Mesodermal cell (in vitro differentiated cells): ENCODE data around the gene OSBPL2.

Experiments
- H3K27ac ChIP-seq: 2 replicates; pipeline ENCODE4 v1.7.0; 2013; ENCODE audit warnings: mild to moderate bottlenecking, low read depth, low read length, moderate library complexity; ENCODE audit not compliant: severe bottlenecking
- H3K36me3 ChIP-seq: 2 replicates; pipeline ENCODE4 v1.7.1; 2013; ENCODE audit warnings: mild to moderate bottlenecking, low read length, moderate library complexity; ENCODE audit not compliant: control insufficient read depth, insufficient read depth
- H3K4me1 ChIP-seq: one replicate; pipeline ENCODE4 v1.7.1; 2013; ENCODE audit warnings: mild to moderate bottlenecking, low read length; ENCODE audit not compliant: insufficient read depth, control insufficient read depth, poor library complexity, severe bottlenecking
- H3K4me3 ChIP-seq: 2 replicates; pipeline ENCODE4 v1.7.0; 2013; ENCODE audit warnings: low read length, control low read depth, mild to moderate bottlenecking; ENCODE audit not compliant: insufficient read depth, poor library complexity, severe bottlenecking; ENCODE audit errors: extremely low read depth
- H3K9me3 ChIP-seq: 2 replicates; pipeline ENCODE4 v1.7.1; 2013; ENCODE audit warnings: mild to moderate bottlenecking, low read length, moderate library complexity; ENCODE audit not compliant: control insufficient read depth
- WGBS, 2 experiments: methylation state at CpG; one replicate each; pipeline ENCODE4 v1.1.5; 2013; ENCODE audit warnings: missing lambda C conversion rate in 2 of 2; ENCODE audit not compliant: insufficient coverage in 2 of 2; 5-methylcytosine and 5-hydroxymethylcytosine counted together

OSBPL2 gene

GRCh38 chr20:62223571-62223970 is 14.8 kb upstream of the OSBPL2 start:
- H3K4me3 ChIP-seq = no peak overlapping the region
- H3K27ac ChIP-seq = no peak overlapping the region
- WGBS, 2 experiments = 87 to 91% methylated on average over 9 of the region's 9 CpGs
- peaks cover 9% of the 10 kb centered on the region for H3K4me1 ChIP-seq
- no peaks in the 10 kb centered on the region for H3K9me3 ChIP-seq
- H3K36me3 ChIP-seq = no peaks in the 10 kb centered on the region

DNA sequence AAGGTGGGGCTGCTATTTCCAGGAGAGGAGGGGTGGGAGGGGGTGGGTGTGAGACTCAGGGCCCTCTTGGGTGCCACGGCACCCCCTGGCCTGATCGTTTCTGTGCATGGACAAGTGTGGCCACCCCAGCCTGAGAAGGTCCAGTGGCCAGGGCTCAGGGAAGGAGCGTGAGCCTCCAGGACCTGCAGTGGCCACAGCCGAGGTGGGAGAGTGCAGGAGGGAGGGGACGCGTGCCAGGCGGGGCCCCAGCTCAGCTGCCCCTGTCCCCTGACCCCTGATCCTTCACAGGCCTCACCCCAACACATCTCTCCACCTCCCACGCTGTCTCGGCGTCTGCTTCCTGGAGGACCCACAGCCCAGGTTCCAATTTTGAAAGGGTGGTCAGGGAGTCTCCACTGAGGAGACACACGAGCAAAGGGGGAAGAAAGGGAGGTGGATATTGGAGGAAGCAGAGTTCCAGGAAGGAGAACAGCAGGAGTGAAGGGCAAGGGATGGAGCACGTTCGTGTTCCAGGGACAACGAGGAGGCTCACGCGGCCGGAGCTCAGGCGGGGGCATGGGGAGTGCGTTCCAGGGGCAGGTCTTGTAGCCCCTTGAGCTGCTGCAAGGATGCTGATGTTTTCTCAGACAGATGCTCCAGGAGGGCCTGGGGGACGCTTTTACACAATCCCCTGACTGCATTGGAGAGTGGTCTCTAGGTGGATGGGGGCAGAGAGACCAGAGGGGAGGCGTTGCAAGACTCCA is 14.0 kb upstream of the OSBPL2 start:
- 65 to 67% methylated on average over 10 to 15 of the region's 21 CpGs for WGBS, 2 experiments
- Histone ChIP-seq H3K4me3 (no peak overlapping the region), H3K4me1 (peaks cover 5% of the 10 kb centered on the region), H3K27ac (no peak overlapping the region), H3K9me3 (no peaks in the 10 kb centered on the region), H3K36me3 (no peaks in the 10 kb centered on the region)

- Histone ChIP-seq H3K36me3 (no peaks in the 10 kb centered on the region), H3K4me1 (peaks cover 3% of the 10 kb centered on the region), H3K27ac (no peak overlapping the region), H3K4me3 (no peak overlapping the region), H3K9me3 (peaks cover 4% of the 10 kb centered on the region)
- 87 to 91% methylated on average over 8 to 12 of the region's 13 CpGs for WGBS, 2 experiments
These were observed 13.3 kb upstream of the OSBPL2 start for GRCh38 chr20:62225026-62225425.

- Histone ChIP-seq H3K4me3 (no peak overlapping the region), H3K4me1 (peaks cover 3% of the 10 kb centered on the region), H3K27ac (no peak overlapping the region), H3K36me3 (no peaks in the 10 kb centered on the region), H3K9me3 (peaks cover 4% of the 10 kb centered on the region)
- WGBS, 2 experiments = 79 to 85% methylated on average over 15 of the region's 17 CpGs
These were observed 12.3 kb upstream of the OSBPL2 start for GRCh38 chr20:62225820-62226635.

DNA sequence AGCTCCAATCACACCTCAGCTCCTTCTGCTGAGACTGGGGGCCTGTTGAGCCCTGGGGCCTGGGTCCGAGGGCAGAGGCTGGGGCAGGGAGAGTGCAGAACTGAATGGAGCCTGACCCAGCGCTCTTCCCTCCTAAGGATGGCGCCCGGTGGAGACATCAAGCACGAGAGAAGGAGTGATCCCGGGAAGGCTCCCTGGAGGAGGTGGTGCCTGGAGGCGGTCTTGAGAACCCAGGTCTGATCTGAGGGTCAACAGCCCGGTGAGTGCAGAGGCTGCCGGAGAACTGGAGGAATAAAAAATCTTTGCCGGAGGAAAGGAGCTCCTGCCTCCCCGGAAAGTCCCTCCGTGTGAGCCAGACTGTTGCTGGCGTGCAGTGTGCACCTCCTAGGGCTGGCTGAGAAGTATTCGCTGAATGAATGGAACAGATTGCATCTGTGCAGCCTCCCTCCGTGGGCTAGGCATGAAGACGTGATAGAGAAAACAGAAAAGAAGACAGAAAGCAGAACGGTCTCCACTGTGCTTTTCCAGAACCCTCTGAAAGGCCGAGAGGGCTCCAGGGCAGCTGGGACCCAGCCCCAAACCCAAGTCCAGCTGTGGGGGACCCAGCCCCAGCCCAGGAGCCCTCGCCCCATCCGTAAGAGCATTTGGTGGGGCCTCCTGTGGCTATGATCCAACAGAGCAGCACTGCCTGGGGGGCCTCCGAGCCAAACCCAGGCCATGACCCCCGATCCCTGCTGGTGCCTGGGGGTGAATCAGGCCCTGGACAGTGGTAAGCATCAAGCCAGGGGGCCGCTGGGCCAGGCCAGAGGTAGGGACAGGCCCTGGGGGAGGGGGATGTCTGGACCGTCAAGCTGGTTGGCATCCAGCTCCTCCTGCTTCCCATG is 11.4 kb upstream of the OSBPL2 start:
- H3K27ac ChIP-seq = no peak overlapping the region
- H3K36me3 ChIP-seq = no peaks in the 10 kb centered on the region
- peaks cover 4% of the 10 kb centered on the region for H3K9me3 ChIP-seq
- no peaks in the 10 kb centered on the region for H3K4me1 ChIP-seq
- H3K4me3 ChIP-seq = no peak overlapping the region
- WGBS, 2 experiments = 80 to 86% methylated on average over 23 to 24 of the region's 24 CpGs

DNA sequence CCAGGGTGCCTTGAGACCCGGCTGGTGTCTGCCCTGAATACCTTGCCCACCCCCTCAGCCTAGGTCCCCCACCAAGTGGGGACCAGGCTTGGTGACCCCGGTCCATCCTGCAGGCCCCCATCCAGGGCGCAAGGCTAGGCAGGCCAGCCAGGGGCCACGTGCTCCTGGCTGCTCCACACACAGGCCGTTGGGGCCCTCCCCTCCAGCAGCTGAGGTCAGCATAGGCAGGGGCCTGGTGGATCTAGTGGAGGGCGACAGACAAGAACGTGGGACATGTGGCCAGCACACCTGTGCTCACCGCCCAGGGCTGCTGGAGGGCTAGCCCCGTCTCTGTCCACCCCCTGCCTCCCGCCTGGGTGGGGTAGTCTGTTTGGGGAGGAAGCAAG is 10.7 kb upstream of the OSBPL2 start:
- Histone ChIP-seq H3K9me3 (peaks cover 4% of the 10 kb centered on the region), H3K4me3 (no peak overlapping the region), H3K36me3 (no peaks in the 10 kb centered on the region), H3K27ac (no peak overlapping the region), H3K4me1 (no peaks in the 10 kb centered on the region)
- WGBS, 2 experiments = 69 to 79% methylated on average over 4 to 5 of the region's 10 CpGs

- no peak overlapping the region for H3K4me3 ChIP-seq
- no peak overlapping the region for H3K27ac ChIP-seq
- peaks cover 4% of the 10 kb centered on the region for H3K9me3 ChIP-seq
- no peaks in the 10 kb centered on the region for H3K36me3 ChIP-seq
- WGBS, 2 experiments = 61 to 73% methylated on average over 30 to 34 of the region's 37 CpGs
- H3K4me1 ChIP-seq = no peaks in the 10 kb centered on the region
These were observed 10.1 kb upstream of the OSBPL2 start for GRCh38 chr20:62227977-62228958.

GRCh38 chr20:62228982-62229545 is 9.3 kb upstream of the OSBPL2 start:
- H3K36me3 ChIP-seq = no peaks in the 10 kb centered on the region
- H3K27ac ChIP-seq = no peak overlapping the region
- no peaks in the 10 kb centered on the region for H3K4me1 ChIP-seq
- 78 to 83% methylated on average over 7 of the region's 7 CpGs for WGBS, 2 experiments
- H3K4me3 ChIP-seq = no peak overlapping the region
- H3K9me3 ChIP-seq = peaks cover 4% of the 10 kb centered on the region

GRCh38 chr20:62229667-62230066 is 8.7 kb upstream of the OSBPL2 start:
- Histone ChIP-seq H3K27ac (no peak overlapping the region), H3K9me3 (peaks cover 4% of the 10 kb centered on the region), H3K36me3 (no peaks in the 10 kb centered on the region), H3K4me3 (no peak overlapping the region), H3K4me1 (no peaks in the 10 kb centered on the region)
- WGBS, 2 experiments = 72 to 80% methylated on average over 4 of the region's 4 CpGs
